ENCODE results near the gene PTPDC1.

The PTPDC1 gene

GRCh38 chr9:94147776-94148175, 63.5 kb downstream of the PTPDC1 start:
- no peak for DNase-seq

- no peak for DNase-seq
These were observed 64.2 kb downstream of the PTPDC1 start for GRCh38 chr9:94148419-94148818.

DNA sequence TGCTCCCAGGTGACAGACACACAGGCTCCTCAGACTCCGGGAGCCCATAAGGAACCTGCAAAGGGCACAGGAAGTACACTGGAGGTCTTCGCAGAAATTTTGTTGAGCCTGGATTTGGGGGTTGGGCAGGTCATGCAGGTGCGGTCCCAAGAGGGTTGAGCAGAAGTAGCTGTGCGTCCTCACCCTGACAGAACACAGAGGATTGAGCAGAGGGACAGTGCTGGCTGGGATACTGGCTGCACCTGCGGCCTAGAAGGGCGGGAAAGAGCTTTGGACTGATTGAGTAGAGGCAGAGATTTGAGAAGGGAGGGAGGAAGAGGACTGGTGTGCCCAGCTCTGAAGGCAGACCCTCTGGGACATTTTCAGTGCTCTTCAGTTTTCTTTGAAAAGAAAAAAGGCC, 65.4 kb downstream of the PTPDC1 start:
- DNase-seq = no peak

GRCh38 chr9:94150279-94150828, 66.1 kb downstream of the PTPDC1 start:
- DNase-seq = no peak

GRCh38 chr9:94150890-94151650, 66.8 kb downstream of the PTPDC1 start:
- DNase-seq = no peak

DNA sequence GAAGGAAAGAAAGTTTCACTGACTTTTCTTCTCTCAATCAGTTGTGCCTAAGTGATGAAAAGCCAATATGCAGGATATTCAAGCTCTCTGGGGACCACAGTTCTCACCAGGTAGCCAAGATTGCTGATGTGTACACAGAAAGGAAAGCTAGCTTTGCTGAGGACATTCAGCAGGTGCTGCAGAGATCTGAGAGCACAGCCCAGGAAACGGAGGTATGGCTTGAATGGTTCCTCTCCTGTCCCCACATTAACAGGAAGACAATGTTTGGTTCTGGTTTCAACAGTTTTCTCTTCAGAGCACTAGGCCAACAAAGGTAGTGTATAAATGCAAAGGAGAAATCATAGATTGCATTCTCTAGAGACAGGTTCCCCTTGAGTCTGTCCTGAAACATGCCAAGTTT, 69.6 kb downstream of the PTPDC1 start:
- no peak for DNase-seq

DNA sequence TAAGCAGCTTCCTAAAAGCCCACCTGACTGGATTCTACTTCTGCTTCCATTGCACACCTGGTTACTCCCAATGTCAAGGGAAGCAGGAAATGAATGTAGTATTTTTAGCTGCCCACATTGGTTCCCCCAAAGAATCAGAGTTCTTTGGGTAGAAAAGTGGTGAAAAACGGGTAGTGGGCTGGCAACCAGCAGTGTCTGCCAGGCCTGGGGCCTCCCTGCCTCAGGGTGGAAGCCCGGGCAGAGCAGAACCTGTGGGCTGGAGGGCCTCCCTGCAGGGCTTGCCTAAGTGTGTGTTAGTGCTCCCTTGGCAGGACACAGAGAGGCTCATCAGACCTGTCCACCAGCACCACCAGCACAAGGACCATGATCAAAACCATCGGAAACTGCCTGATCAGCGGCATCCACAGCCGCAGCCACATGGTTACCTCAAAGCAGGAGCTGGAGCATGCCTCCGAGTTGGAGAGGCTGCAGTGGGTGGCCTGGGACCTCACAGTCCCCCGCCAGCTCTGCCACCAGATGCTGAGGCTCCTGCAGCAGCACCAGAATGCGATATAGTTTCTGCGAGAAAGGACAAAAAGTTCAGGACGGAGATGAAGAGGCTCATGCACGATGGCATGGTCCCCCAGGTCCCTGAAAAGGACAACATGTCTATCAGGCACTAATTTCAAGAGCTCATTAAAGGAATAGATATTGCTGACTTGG, 72.2 kb downstream of the PTPDC1 start:
- no peak for DNase-seq

DNA sequence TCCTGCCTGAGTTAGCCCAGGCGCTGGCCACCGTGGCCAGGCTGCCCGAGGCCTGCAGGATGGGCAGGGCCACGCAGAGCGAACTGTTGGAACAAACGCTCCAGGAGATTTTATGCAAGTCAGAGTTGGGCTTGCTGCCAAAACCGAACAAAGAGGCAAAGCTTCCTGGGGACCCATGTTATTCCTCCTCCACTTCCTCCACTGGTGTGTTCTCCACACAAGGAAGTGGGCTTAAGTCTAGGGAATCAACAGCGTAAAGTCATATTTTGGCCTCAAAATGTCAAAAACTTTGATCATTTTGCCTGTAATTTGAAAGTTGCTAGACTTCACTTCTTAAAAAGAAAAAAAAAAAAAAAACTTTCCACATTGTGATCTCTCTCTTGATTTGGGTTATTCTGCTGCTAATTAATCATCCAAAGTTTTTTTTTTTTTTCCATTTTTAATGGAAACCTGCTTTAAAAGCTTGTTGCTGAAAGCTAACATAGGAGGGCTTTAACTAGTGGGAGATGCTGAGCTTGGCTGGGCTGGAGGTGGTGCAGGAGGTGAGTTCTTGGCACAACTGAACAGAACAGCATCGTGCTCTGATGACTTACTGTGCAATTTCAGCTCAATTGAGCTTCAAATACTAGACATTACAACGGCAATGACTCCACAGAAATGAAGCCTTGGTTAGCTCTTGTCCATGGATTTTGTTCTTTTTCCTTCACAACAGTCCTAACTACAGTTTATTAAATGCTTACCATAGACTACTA, 73.0 kb downstream of the PTPDC1 start:
- DNase-seq = no peak
